HG03571 (cell line): ENCODE data around the gene ARHGEF4.

Experiments
- ATAC-seq: cut with Tn5 transposase; IDR thresholded peaks from one replicate; pipeline ENCODE4 v1.9.1; 2021; ENCODE audit not compliant: unreplicated experiment

Gene ARHGEF4, protein sequence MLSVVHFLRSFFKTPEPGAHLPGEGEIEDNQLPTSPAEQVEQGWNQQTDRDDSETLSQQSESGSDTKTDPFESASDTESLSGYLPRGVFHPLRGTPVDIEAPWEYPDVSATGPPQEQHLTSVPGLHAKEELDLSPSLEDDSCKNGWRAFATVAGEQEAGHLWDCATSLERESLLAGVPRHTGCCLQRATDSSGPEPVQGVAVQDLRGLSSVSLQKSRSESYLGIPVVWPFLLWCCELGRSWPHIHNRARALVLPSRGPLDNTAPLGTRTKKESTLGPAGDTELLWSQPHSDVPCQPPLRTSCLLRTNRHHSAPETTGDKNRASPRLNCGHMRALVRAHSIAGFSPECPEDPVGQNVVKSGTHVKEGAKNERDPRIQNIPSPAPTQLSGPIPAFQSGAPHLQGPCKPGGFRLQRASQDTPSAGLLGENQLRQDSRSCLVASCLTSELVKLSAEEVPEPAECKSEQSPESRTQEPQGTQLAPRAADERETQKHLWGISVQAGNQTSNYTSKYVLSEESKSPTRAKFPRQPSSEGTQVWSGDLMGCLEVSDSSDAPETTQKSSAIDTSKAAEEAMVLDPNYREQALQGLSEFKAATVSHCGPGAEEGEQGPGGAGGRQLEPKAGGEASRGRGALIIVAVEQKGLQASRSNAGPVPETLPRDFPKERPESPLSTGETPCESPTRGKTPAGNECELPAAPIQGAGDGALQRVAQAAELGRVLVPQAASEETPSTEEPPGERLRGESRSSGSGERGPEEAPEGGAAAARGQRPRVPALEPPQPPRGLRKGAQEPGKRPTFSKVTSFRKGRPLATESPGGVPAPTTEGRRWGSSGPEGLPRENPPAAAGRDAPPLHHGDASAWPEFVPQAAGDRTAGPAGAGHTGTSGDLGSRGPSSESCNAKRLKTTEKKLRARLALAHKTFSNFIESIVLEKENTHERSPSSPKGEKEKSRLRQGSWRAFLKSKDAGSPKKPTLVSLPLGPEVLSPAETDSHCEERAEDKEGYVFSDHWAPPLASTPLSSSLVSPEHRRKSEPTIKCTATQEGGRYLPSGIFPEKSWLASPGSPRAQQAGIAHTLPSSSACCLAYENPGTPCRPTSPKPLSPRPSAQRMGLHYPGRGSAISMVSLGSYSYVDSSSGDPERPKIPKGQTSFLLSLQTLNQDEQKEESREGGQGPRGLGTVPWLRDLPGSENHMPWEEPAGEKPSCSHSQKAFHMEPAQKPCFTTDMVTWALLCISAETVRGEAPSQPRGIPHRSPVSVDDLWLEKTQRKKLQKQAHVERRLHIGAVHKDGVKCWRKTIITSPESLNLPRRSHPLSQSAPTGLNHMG (N-terminal part only)

DNA sequence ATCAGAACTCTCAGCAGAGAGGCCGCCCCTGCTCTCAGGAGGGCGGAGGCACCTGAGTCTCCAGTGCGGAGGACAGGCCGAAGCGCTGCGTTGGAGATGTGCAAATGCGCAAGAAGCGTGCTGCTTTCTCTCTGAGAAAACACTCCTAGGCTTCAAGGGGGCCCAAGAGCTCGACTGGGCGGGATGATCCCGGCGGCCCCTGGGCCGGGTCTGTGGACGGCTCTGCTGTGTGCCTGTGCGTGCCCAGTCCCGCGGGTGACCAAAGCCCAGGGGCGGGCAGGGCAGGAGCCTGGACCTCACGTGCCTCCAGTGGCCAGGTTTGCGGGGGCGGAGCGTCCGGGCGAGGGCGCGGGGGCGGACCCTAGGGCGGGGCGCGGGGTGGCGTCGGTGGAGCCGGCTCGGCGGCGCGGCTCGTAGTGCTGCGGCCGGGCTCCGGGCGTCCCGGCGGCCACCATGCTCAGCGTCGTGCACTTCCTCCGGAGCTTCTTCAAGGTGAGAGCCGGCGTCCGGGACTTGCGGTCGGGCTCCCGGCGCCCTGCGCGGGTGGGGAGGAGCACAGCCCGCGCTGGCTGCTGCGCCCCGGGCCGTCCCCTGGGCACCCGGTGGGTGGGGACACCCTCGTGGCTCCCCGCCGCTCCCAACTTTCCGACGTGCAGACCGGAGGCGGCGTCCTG is at the start of gene ARHGEF4:
TSS of gene ARHGEF4 (plus strand) at position 414 of the 674 bp plus-strand sequence. CDS start at position 454, 40 bp downstream.
- no peak for ATAC-seq

DNA sequence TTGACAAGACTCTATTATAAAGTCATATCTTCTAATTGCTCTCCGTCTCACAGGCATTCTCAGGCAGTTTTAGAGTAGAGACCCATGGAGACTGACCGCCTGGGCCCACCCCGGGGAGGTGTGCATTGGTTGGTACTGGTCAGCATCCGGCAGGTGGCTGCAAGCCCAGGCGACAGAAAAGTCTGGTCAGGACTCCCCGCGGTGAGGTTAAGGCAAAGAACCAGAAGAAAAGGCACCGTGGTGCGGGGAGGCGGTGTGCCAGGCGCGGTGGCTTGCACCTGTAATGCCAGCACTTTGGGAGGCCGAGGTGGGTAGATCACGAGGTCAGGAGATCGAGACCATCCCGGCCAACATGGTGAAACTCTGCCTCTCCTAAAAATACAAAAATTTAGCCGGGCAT is 48.9 kb upstream of the ARHGEF4 start:
- no peak for ATAC-seq

DNA sequence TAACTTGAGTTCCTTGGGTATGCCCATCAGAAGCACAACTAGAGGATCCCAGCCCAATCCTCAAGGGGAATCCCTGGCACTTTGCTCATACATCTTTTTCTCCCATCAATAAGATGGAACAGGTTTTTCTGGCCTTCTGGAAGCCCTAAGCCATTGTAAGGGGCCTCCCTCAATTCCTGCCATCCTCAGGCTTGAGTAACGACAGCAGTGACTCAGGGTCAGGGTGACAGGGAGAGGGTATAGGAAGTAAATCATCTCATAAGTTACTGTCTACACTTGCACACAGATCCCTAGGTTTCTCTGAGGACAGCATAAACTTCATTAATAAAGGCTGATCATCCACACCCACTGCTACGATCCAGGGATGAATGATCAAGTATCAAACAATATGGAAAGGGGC is 46.4 kb upstream of the ARHGEF4 start:
- no peak for ATAC-seq

DNA sequence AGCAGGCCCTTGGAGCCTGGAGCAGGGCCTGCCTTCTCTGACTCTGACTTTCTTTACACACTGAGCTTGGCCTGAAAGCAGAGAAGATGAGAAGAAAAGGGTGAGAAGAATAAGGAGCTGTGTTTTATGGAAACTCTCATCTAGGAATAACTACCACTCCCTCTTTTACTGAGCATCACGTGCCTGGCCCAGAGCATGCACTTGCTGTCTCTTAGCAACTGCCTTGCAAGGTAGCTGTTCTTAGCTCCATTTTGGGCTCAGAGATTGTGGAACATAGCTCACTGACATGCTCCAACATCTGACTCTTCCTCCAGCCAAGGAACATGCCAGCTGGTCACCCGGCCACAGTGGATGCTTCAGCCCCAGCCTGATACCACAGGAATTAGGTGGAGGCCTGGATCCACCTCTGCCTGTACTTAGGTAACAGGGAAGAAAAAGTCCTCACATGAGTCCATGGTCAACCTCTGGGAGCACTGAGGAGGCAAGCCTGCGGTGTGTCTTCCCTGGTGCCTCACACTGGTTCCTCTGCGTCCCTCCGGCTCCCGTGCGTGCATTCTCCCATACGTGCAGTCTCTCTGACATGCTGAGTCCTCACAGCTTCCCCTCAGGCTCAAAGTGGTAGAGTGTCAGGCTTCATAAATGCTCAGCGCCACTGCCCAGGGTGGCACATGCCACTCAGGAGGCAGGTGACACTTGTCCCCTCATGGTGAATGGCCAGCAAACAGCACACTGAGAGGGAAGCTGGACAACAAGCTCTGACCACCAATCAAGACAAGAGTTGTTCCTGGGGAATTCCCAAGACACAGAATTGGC is 45.7 kb upstream of the ARHGEF4 start:
- no peak for ATAC-seq

DNA sequence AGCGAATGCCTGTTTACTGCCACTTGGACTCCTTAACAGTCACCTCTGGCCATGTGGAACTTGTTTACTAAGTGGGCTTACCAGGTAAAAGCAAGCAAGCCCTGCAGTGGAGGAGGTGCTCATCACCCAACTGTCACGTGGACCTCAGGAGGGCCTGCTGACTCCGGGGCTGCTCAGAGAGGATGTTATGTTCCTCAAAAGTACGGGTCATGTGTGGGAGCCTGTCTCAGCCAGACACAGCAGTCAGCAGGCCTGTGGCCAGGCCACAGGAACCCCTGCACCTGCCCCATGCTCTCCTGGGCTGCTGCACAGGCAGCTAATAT is 45.1 kb upstream of the ARHGEF4 start:
- no peak for ATAC-seq

DNA sequence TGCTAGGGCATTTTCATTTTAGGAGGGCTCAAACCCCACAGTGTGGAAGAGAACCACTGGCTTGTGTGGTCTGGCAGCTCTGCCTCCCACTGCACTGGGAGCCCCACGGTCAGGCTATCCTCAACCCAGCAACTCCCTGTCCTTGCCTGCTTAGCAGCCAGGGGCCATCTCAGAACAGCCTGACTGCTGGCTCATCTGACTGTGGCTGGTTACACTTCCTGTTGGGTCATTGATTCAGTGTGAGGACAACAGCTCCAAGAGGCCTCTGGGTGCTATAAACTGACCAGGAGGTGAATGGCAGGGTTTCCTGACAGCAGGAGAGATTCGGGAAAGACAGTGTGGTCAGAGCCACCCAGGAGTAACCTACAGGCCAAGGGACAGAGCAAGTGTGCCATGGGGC is 41.3 kb upstream of the ARHGEF4 start:
- ATAC-seq: no peak

DNA sequence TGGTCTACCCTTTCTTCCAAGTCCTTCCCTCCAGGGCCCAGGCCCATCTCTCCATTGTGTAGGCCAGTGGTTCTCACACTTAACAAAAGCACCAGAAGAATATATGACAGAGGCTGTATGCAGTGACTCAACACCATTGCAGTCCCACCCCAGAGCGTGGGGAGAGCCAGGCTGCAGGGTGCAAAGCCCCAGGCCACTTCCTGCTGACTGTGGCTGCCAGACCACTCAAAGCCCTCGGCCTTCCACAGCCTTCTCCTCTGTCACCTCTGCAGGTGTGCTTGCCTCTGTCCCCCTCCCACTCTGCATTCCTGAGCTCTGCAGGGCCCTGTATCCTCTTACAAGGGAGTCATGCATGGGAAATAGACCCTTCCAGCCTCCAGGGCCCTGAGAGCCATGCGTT is 40.4 kb upstream of the ARHGEF4 start:
- ATAC-seq: no peak

DNA sequence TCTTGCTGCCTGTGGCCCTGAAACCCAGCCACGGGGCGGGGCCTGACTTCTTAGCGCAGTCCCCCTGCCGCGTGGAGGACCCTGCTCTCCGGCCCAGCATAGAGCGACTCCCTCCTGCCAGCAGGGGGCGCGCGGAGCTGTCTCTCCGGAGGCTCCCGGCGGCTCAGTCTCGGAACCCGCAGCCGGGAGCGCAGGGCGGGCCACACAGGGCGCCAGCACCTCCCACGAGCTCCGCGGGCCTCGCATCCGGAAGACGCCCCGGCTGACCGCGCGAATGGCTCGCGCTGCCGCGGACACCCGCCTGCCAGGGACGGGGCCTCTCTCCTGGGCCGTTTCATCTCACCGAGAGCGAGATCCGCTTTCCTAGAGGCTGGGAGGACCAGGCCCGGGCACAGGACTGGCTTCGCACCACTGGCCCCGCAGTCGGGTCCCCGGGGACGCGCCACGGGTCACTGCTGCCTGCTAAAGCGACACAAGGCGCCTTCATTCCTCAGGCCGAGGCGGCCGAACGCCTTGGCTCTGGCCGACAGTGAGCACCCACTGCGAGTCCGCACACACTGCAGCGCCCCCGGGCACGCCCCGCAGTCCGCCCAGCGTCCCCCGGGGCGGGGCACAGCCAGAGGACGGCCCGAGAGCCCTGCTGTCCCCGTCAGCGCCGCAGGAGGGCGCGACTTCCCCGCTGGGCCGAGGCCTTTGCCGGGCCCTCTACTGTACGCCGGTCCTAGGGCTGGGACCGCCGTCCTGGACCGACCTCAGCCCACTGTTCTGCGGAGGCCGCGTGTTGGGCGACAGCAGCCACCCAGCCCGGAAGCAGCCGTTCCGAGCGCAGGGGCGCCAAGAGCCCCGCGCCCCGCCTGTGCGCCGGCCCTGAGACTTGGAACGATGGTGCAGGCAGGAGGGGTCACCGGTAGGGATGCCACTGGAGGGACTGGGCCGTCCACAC is 39.0 kb upstream of the ARHGEF4 start:
- ATAC-seq: peak; percentile 93

DNA sequence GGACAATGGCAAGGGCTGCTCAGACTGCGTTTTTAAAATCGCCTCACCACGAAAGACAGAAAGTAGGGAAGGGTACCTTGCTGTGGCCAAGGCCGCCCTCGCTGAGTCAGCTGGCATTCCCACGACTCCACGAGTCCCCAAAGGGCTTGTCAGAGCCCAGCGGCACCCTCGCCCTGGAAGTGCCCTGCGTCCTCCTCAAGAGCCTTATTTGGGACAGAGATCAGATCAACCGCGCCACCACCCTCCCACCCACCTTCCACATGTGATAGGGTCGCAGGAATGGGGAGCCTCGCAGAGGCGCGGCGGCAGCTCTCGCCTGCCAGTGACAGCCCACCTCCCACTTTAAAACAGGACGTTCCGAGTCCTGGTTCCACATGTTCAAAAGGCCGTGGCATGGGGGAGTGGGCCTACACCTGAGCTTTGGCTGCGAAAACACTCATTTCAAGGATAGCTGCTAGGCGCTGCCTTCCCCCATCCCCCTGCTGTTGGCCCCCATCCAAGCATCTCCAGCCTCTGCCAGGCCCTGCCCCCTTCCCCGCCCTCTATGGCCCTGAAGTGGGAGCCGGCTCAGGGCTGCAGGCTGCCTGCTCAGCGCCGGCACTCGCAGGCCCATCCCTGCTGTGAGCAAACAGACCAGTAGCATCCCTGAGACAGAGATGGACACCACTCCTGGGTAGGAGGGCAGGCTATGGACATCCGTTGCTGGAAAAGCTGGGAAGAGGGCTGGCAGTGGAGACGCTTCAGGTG is 38.1 kb upstream of the ARHGEF4 start:
- no peak for ATAC-seq

DNA sequence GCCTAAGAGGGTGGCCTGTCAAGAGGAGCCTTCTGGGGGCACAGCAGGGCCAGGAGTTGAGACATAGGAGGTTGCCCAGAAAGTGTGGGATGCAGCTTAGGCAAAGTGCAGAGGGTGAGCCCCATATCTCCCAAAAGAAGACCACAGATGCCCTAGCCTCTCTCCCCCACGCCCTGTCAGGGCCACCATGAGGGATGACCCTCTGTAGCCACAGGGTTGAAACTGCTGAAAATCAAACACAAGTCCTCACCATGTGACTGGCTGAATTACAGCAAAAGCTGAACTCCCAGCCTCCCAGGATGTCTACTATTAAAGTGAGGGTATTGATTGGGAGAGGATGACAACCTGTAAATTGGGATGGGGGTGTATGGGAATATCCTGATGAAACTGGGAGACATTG is 37.4 kb upstream of the ARHGEF4 start:
- ATAC-seq: no peak

DNA sequence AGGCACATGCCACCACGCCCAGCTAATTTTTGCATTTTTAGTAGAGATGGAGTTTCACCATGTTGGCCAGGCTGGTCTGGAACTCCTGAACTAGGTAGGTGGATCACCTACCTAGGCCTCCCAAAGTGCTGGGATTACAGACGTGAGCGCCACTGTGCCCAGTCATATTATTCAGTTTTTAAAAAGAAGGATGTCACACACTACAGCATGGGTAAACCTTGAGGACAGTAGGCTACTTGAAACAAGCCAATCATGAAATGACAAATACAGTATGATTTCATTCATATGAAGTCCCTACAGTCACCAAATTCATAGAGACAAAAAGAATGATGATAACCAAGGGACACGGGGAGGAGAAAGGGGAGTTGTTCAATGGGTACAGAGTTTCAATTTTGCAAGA is 31.1 kb upstream of the ARHGEF4 start:
- no peak for ATAC-seq

DNA sequence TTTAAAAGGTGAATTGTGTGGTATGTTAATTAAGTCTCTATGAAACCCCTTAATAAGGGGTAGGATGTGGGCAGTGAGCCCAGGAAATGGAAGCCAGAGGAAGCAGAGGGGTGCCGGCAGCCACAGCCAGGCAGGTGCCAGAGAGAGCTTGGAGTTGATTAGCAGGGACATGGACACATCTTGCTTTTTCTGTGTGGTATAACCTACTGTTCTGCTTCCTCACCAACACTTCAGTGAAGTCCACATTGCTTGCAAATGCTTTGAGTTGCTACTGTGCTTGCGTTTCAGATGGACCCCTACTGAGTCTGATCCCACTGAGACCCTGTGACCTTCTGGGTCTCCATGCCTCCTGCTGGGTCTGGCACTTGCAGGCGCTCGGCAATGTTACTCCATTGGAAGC is 30.3 kb upstream of the ARHGEF4 start:
- ATAC-seq: no peak

DNA sequence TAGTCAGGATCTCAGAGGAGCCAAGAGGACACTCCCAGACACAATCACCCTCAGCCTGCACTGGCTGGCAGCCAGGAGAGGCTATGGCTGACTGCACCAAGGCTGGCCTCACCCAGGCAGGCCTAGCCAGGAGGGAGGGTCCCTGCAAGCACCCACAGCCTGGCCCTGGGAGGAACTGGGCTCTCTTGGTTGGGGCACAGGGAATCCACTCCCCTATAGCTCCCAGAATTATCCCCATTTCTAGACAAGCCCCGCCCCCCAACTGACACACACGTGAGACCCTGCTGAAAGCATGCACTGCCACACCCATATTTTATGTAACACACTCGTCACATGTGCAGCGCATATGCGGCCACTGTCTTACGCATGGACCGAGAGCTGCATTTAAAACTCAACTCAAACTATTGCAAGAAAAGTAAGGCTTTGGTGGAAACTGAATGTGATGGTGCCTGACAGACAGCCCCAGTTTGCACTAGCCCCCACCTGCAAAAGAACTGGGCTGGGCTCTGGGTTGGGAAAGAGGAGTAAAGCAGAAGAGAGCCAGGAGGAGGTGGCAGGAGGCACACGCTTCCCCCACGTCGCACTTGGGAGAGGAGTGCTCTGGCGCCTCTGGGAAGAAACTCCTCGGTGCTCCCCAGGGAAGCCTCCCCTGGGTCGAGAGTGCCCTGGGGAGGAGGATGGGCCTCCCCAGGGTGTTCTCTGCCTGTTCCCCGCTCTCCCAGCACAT is 28.9 kb upstream of the ARHGEF4 start:
- no peak for ATAC-seq

DNA sequence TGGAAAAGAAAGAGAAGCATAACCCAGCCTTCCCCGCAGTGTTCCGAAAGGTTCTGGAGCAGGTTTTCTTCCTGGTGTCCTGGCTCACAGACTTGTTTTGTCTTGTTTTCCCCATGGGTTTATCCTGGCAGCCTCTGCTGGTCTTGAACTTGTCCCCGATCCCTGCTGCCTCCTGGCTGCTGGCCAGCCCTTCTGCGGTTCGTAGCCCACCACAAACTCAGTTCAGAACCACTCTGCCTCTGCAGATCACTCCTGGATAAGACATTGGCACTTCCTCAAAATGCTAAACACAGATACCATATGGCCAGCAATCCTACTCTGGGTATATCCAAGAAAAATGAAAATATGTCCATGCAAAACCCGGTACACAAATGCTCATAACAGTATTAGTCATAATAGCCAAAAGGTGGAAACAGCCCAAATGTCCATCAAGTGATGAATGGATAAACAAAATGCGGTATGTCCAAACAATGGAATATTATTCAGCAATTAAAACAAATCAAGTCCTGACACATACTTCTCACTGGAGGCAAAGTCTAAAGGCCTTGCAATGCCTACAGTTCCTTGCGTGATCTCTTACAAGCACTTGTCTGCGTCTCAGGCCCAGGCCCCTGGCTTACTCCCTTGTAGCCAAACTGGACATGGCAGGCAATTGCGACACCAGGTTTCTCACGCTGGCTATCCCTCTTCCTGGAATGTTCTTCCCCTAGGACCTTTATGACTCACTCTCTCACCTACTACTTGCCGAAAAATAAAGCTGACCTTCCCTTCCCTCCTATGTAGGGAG is 28.0 kb upstream of the ARHGEF4 start:
- ATAC-seq: no peak

DNA sequence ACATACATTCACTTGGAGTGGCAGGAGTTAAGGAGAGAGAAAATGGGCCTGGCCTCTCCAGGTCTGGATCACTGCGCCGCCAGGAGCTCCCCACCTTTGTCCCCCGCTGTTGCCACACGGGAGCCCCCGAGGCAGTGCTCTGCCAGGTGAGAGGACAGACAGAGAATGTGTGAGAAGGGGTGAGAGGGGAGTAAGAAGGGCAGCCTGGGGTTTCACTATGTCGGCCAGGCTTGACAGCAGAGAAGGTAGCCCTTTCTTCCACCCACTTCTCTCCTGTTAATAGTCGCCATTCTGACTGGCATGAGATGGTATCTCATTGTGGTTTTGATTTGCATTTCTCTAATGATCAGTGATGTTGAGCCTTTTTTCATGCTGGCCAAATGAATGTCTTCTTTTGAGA is 26.2 kb upstream of the ARHGEF4 start:
- ATAC-seq: no peak

DNA sequence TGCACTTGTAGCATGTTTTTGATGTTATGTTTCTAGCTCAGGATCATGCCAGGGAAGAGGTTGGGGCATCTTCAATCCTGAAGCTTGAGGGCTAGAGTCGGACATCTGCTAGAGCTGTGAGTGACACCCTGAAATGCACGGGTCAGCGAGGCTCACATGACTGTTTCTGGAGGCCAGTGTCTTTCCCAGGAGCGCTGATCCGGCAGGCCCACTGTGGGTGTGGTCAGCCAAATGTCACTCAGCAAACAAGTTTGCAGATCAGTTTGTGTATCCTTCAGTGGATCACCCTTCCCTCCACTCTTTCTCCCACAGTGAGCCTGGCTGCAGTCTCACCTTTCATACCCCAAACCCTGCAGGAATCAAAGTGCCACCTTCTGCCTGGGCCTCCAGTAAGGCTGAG is 23.0 kb upstream of the ARHGEF4 start:
- ATAC-seq: no peak
